Measurements from ENCODE around the gene B4GALNT4.

The B4GALNT4 gene

DNA sequence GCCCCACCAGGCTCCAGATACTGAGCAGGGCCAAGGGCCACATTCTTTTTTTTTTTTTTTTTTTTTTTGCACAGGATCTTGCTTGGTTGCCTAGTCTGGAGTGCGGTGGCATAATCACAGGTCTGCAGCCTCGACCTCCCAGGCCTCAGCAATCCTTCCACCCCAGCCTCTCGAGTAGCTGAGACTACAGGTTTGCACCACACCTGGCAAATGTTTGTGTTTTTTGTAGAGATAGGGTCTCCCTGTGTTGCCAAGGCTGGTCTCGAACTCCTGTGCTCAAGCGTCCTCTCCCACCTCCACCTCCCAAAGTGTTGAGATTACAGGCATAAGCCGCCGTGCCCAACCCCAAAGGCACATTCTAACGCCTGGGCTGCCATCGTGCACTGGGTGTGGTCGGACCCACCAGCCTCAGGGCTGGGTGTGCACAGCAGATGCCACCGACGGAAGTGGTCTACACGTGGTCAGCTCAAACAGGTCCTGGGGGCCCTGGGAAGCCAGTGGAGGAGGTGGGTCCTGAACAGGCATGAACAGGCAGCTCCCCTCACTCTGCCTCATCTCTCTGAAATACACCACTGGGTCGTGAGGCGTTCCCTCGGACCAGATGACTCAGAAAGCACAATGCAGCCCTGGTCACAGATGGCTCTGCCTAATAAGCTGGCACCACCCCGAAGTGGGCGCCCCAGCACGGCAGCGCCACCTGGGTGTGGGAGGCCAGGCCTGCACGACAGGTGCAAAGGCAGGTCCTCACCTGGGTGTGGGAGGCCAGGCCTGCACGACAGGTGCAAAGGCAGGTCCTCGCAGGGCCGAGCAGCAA, 5.1 kb upstream of the B4GALNT4 start:
- no peak for TF ChIP-seq EZH2 (IDR thresholded peaks at IDR 0.05; ENCODE audit: borderline replicate concordance, low read length)
- TF ChIP-seq, protein P1, sequence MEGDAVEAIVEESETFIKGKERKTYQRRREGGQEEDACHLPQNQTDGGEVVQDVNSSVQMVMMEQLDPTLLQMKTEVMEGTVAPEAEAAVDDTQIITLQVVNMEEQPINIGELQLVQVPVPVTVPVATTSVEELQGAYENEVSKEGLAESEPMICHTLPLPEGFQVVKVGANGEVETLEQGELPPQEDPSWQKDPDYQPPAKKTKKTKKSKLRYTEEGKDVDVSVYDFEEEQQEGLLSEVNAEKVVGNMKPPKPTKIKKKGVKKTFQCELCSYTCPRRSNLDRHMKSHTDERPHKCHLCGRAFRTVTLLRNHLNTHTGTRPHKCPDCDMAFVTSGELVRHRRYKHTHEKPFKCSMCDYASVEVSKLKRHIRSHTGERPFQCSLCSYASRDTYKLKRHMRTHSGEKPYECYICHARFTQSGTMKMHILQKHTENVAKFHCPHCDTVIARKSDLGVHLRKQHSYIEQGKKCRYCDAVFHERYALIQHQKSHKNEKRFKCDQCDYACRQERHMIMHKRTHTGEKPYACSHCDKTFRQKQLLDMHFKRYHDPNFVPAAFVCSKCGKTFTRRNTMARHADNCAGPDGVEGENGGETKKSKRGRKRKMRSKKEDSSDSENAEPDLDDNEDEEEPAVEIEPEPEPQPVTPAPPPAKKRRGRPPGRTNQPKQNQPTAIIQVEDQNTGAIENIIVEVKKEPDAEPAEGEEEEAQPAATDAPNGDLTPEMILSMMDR (IDR thresholded peaks at IDR 0.05; ENCODE audit: low read length): peak; percentile 62
- Histone ChIP-seq H3K9me3 (ENCODE audit: low read length) (no peaks in the 10 kb centered on the region; the same call in 1 of the 2 replicates), H3K27ac (ENCODE audit: low read depth, low read length, poor library complexity, severe bottlenecking) (no peak overlapping the region), H3K4me2 (ENCODE audit: low read length) (peak overlapping the region; percentile 31; the same call in 1 of the 2 replicates), H3K79me2 (ENCODE audit: insufficient read depth, low read length) (no peaks in the 10 kb centered on the region), H3K36me3 (ENCODE audit: insufficient read depth, low read length) (no peaks in the 10 kb centered on the region; the same call in 1 of the 2 replicates), H2AFZ (ENCODE audit: low read length) (no peak overlapping the region), H3K27me3 (ENCODE audit: insufficient read depth, low read length) (peaks cover 12% of the 10 kb centered on the region; the same call in 1 of the 2 replicates), H3F3A (ENCODE audit: insufficient read depth, low read length) (no peaks in the 10 kb centered on the region), H3K9me2 (ENCODE audit: low read depth, low read length) (no peaks in the 10 kb centered on the region), H3K9ac (ENCODE audit: low read length) (no peak overlapping the region), H4K20me1 (ENCODE audit: insufficient read depth, low read length) (no peaks in the 10 kb centered on the region), H3K4me3 (ENCODE audit: low read depth, low read length, poor library complexity, severe bottlenecking) (no peak overlapping the region), H3K4me1 (ENCODE audit: insufficient read depth, low read length, severe bottlenecking) (peaks cover 5% of the 10 kb centered on the region)

- no peaks in the 10 kb centered on the region; the same call in 1 of the 2 replicates for H3K36me3 ChIP-seq (ENCODE audit: insufficient read depth, low read length)
- H3K27ac ChIP-seq (ENCODE audit: low read depth, low read length, poor library complexity, severe bottlenecking): no peak overlapping the region
- H3K9me3 ChIP-seq (ENCODE audit: low read length): no peaks in the 10 kb centered on the region; the same call in 1 of the 2 replicates
- H3K79me2 ChIP-seq (ENCODE audit: insufficient read depth, low read length): no peaks in the 10 kb centered on the region
- H2AFZ ChIP-seq (ENCODE audit: low read length): no peak overlapping the region
- H3K4me2 ChIP-seq (ENCODE audit: low read length): no peak overlapping the region
- H3K27me3 ChIP-seq (ENCODE audit: insufficient read depth, low read length): peaks cover 12% of the 10 kb centered on the region; the same call in 1 of the 2 replicates
- H3K4me3 ChIP-seq (ENCODE audit: low read depth, low read length, poor library complexity, severe bottlenecking): no peak overlapping the region
- H3K9ac ChIP-seq (ENCODE audit: low read length): no peak overlapping the region
- H3K4me1 ChIP-seq (ENCODE audit: insufficient read depth, low read length, severe bottlenecking): peaks cover 5% of the 10 kb centered on the region
- TF ChIP-seq, protein P1 (IDR thresholded peaks at IDR 0.05; ENCODE audit: low read length): no peak
- no peak for TF ChIP-seq EZH2 (IDR thresholded peaks at IDR 0.05; ENCODE audit: borderline replicate concordance, low read length)
- H3F3A ChIP-seq (ENCODE audit: insufficient read depth, low read length): no peaks in the 10 kb centered on the region
- no peaks in the 10 kb centered on the region for H4K20me1 ChIP-seq (ENCODE audit: insufficient read depth, low read length)
- no peaks in the 10 kb centered on the region for H3K9me2 ChIP-seq (ENCODE audit: low read depth, low read length)
Measured at GRCh38 chr11:364991-365725, 4.1 kb upstream of the B4GALNT4 start.

GRCh38 chr11:365831-366230, 3.5 kb upstream of the B4GALNT4 start:
- TF ChIP-seq, protein P1 (IDR thresholded peaks at IDR 0.05; ENCODE audit: low read length): no peak
- no peak for TF ChIP-seq EZH2 (IDR thresholded peaks at IDR 0.05; ENCODE audit: borderline replicate concordance, low read length)
- Histone ChIP-seq H3K36me3 (ENCODE audit: insufficient read depth, low read length) (no peaks in the 10 kb centered on the region; the same call in 1 of the 2 replicates), H3K27ac (ENCODE audit: low read depth, low read length, poor library complexity, severe bottlenecking) (no peak overlapping the region), H3K27me3 (ENCODE audit: insufficient read depth, low read length) (peaks cover 8% of the 10 kb centered on the region; the same call in 1 of the 2 replicates), H2AFZ (ENCODE audit: low read length) (no peak overlapping the region), H3K9me2 (ENCODE audit: low read depth, low read length) (no peaks in the 10 kb centered on the region), H4K20me1 (ENCODE audit: insufficient read depth, low read length) (no peaks in the 10 kb centered on the region), H3K9me3 (ENCODE audit: low read length) (no peaks in the 10 kb centered on the region; the same call in 1 of the 2 replicates), H3K4me3 (ENCODE audit: low read depth, low read length, poor library complexity, severe bottlenecking) (no peak overlapping the region), H3F3A (ENCODE audit: insufficient read depth, low read length) (no peaks in the 10 kb centered on the region), H3K4me1 (ENCODE audit: insufficient read depth, low read length, severe bottlenecking) (peaks cover 5% of the 10 kb centered on the region), H3K4me2 (ENCODE audit: low read length) (no peak overlapping the region), H3K79me2 (ENCODE audit: insufficient read depth, low read length) (no peaks in the 10 kb centered on the region), H3K9ac (ENCODE audit: low read length) (no peak overlapping the region)

Data from OCI-LY1 (cell line).